T-helper 17 cell (primary cell): ENCODE results near the gene PDIA5. TPM values are rescaled to one million over a fixed set of nuclear protein-coding genes. Genes with fewer than 3 reads are reported as not detected.

ENCODE experiments used
- ATAC-seq: fragments of 150-1000 bp; cut with Tn5 transposase; 2 replicates; pipeline ENCODE4 v1.10.0; 2021; ENCODE audit warnings: mild to moderate bottlenecking, moderate library complexity
- DNase-seq, 3 donors: peaks; one replicate each; pipeline versions ENCODE4 v3.0.0 to v3.0.0-alpha.2; 2020 to 2021
- H3K9me3 ChIP-seq: one replicate; pipeline ENCODE4 v1.7.0; 2013; ENCODE audit warnings: low read length, mild to moderate bottlenecking; ENCODE audit not compliant: control insufficient read depth, poor library complexity, severe bottlenecking
- H3K27ac Mint-ChIP-seq: one replicate; pipeline ENCODE4 v1.8.0; 2022; ENCODE audit warnings: mild to moderate bottlenecking, moderate library complexity, mixed read lengths
- H3K27me3 Mint-ChIP-seq: one replicate; pipeline ENCODE4 v1.8.0; 2022; ENCODE audit warnings: mixed read lengths
- H3K36me3 Mint-ChIP-seq: one replicate; pipeline ENCODE4 v1.8.0; 2022; ENCODE audit warnings: low read depth, mixed read lengths
- H3K4me1 Mint-ChIP-seq: one replicate; pipeline ENCODE4 v1.8.0; 2022; ENCODE audit warnings: mild to moderate bottlenecking, mixed read lengths
- H3K4me3 Mint-ChIP-seq: one replicate; pipeline ENCODE4 v1.8.0; 2022; ENCODE audit warnings: mild to moderate bottlenecking, moderate library complexity, mixed read lengths
- total RNA-seq, 4 donors: library from RNA in 2 of 4; stranded (reverse) in 2 of 4; gene quantifications; one replicate each; pipeline ENCODE4 v1.2.3 and lab custom pipeline; 2022 to 2026

Gene PDIA5
- total RNA-seq, 2 donors from 2014 or later: 4.6 to 6.2 TPM

- no peaks in the 10 kb centered on the region for H3K27me3 Mint-ChIP-seq
- DNase-seq (no peak), ATAC-seq (no peak)
- no peaks in the 10 kb centered on the region for H3K4me1 Mint-ChIP-seq
- H3K4me3 Mint-ChIP-seq: no peak overlapping the region
- H3K36me3 Mint-ChIP-seq: peaks cover 2% of the 10 kb centered on the region
- H3K9me3 ChIP-seq: no peaks in the 10 kb centered on the region
- H3K27ac Mint-ChIP-seq: no peak overlapping the region
Measured at GRCh38 chr3:123169930-123170329, 103.1 kb downstream of the PDIA5 start.

DNA sequence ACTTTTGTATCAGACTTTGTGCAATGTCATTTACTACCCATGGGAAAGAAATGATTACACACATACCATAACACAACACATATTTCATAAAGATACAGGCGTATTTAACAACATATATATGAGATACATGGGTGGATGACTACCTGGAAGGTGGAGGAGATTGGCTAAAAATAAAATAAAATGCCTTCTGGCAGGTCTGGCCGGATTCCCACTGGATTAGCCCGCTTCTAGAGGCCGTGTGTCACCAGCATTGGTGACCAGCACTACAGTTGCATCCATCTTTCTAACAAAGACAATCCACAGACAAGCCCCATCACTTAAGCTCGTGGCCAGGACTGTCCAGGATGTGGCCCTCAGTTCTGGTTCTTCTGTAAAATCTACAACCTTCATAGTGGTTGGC lies 114.0 kb downstream of the PDIA5 start:
- no peaks in the 10 kb centered on the region for H3K9me3 ChIP-seq
- H3K27me3 Mint-ChIP-seq: no peaks in the 10 kb centered on the region
- no peak overlapping the region for H3K4me3 Mint-ChIP-seq
- no peaks in the 10 kb centered on the region for H3K36me3 Mint-ChIP-seq
- ATAC-seq (no peak), DNase-seq (no peak)
- no peak overlapping the region for H3K27ac Mint-ChIP-seq
- no peaks in the 10 kb centered on the region for H3K4me1 Mint-ChIP-seq

DNA sequence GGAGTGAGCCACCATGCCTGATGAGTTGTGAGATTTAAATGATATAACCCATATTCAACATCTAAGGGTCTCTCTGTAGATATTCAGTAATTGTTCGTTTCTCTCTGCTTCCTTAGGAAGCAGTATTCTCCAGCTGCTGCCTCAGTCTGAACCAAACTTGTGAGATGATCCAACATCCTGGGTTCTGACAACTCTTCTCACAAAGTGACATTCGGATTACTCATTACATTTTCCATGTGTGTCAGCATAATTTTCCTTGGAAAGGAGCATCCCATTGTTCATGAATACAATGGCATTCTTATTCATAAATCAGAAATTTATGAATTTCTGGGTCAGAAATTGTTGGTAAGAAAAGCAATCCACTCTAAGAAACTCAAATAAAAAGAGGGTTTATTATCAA lies 119.9 kb downstream of the PDIA5 start:
- Mint-ChIP-seq H3K4me3 (no peak overlapping the region), H3K4me1 (no peaks in the 10 kb centered on the region), H3K36me3 (peaks cover 3% of the 10 kb centered on the region), H3K27me3 (peaks cover 6% of the 10 kb centered on the region), H3K27ac (no peak overlapping the region)
- H3K9me3 ChIP-seq: no peaks in the 10 kb centered on the region
- no peak for DNase-seq
- ATAC-seq: no peak

DNA sequence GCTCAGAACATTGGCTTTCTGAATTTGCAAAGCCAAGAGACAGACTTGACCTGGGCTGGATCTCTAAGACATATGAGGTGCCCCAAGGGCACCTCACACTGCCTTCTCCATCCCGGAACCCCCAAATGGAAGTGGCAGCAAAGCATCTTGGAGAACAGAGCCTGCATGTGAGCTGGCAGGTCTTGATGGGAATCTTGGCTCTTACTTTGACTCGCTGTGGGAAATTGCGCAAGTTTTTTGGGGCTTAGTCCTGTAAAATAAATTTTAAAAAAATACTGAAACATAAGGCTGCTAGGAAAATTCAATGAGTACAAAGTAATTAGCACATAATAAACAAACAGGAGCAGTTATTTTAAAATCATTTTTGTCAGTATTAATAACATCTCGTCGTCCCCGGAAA lies 121.2 kb downstream of the PDIA5 start:
- Mint-ChIP-seq H3K27me3 (peaks cover 6% of the 10 kb centered on the region), H3K4me3 (no peak overlapping the region), H3K4me1 (no peaks in the 10 kb centered on the region), H3K36me3 (peaks cover 3% of the 10 kb centered on the region), H3K27ac (no peak overlapping the region)
- H3K9me3 ChIP-seq: no peaks in the 10 kb centered on the region
- no peak for ATAC-seq
- DNase-seq: no peak

DNA sequence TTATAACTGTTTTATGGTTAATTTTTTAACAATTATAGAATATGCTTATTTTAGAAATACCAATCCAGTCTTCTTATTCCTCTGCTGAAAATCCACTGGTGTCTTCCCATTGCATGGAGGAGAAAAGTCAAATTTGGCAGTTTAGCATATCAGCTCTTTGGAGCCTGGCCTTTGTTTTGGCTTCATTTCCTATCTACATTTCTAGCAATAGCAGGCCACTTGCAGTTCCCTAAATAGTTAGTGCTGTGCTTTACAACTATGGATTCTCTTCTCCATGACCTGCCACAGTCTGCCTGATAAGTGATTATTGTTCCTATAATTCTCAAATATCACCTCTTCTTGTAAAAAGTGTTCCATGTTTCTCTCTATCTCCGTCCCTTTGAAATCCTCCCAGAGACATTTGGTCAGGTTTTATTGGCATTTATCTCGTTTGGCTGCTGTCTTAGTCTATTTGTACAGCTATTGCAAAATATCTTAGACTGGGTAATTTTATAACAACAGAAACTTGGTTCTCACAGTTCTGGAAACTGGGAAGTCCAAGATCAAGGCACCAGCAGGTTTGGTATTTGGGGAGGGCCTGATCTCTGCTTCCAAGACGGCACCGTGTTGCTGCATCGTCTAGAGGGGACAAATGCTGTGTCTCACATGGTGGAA lies 126.8 kb downstream of the PDIA5 start:
- no peaks in the 10 kb centered on the region for H3K9me3 ChIP-seq
- H3K36me3 Mint-ChIP-seq: no peaks in the 10 kb centered on the region
- H3K4me1 Mint-ChIP-seq: no peaks in the 10 kb centered on the region
- no peaks in the 10 kb centered on the region for H3K27me3 Mint-ChIP-seq
- H3K4me3 Mint-ChIP-seq: no peak overlapping the region
- ATAC-seq (no peak), DNase-seq (no peak)
- no peak overlapping the region for H3K27ac Mint-ChIP-seq

GRCh38 chr3:123194552-123194951 lies 127.7 kb downstream of the PDIA5 start:
- no peaks in the 10 kb centered on the region for H3K36me3 Mint-ChIP-seq
- H3K4me3 Mint-ChIP-seq: no peak overlapping the region
- H3K27me3 Mint-ChIP-seq: no peaks in the 10 kb centered on the region
- DNase-seq (no peak), ATAC-seq (no peak)
- H3K4me1 Mint-ChIP-seq: no peaks in the 10 kb centered on the region
- no peaks in the 10 kb centered on the region for H3K9me3 ChIP-seq
- H3K27ac Mint-ChIP-seq: no peak overlapping the region

GRCh38 chr3:123198372-123198771 lies 131.5 kb downstream of the PDIA5 start:
- DNase-seq (no peak), ATAC-seq (no peak)
- no peaks in the 10 kb centered on the region for H3K9me3 ChIP-seq
- no peak overlapping the region for H3K4me3 Mint-ChIP-seq
- H3K27me3 Mint-ChIP-seq: no peaks in the 10 kb centered on the region
- H3K4me1 Mint-ChIP-seq: peaks cover 7% of the 10 kb centered on the region
- H3K36me3 Mint-ChIP-seq: no peaks in the 10 kb centered on the region
- no peak overlapping the region for H3K27ac Mint-ChIP-seq

DNA sequence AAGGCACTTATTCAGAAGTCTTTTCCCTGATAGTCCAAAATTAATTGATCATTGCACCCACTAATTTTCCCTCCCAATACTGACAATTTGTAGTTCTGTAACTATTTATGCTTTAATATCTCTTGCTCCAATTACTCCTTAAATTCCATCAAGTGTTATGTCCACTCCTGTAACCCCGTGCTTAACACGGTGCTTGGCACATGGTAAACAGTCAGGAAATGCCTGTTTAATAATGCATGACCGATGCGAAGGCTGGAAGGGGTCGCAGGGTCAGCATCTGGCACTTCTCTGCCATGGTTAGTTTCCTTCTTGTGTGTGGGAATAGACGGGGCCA lies 134.4 kb downstream of the PDIA5 start:
- H3K36me3 Mint-ChIP-seq: no peaks in the 10 kb centered on the region
- no peak for ATAC-seq
- H3K4me1 Mint-ChIP-seq: peaks cover 7% of the 10 kb centered on the region
- peak overlapping the region; percentile 96 for H3K27ac Mint-ChIP-seq
- DNase-seq: no peak
- no peaks in the 10 kb centered on the region for H3K9me3 ChIP-seq
- peak overlapping the region; percentile 86 for H3K4me3 Mint-ChIP-seq
- no peaks in the 10 kb centered on the region for H3K27me3 Mint-ChIP-seq

- no peaks in the 10 kb centered on the region for H3K9me3 ChIP-seq
- ATAC-seq (peak; percentile 96), DNase-seq (peak; percentile 90 to 95 (median 92))
- Mint-ChIP-seq H3K36me3 (no peaks in the 10 kb centered on the region), H3K27ac (peak within 1 kb of the TSS; percentile 96), H3K4me3 (peak within 1 kb of the TSS; percentile 86), H3K27me3 (no peaks in the 10 kb centered on the region), H3K4me1 (peaks cover 9% of the 10 kb centered on the region)
Measured at GRCh38 chr3:123201557-123202427, 135.0 kb downstream of the PDIA5 start, which contains the start of gene SEC22A. Gene SEC22A, plus strand, starts transcription at chr3:123201943. Its CDS starts 7,275 bp downstream, at chr3:123209218.

DNA sequence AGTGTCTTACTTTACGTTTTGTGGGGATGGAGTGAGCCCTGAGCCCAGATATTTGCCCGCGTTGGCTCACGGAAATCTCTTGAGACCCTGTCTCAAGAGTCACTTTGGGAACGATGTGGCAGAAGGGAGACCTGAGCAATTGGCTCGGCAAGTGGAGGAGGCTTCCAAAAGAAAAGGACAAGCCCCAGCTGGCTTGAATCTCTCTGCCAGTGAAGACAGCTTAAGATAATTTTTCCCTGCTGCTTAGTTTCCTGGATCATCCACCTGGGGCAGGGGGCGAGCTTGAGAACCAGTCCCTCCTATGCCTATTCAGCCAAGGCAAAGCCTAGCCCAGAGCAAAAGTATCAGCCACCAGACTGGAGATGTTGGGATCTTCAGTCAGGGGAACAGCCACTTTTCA lies 135.6 kb downstream of the PDIA5 start:
- ATAC-seq: no peak
- Mint-ChIP-seq H3K4me3 (peak overlapping the region; percentile 86), H3K27me3 (no peaks in the 10 kb centered on the region), H3K4me1 (peaks cover 9% of the 10 kb centered on the region), H3K36me3 (no peaks in the 10 kb centered on the region), H3K27ac (peak overlapping the region; percentile 96)
- DNase-seq: no peak
- no peaks in the 10 kb centered on the region for H3K9me3 ChIP-seq

Other genes with a start within 250 kb of the PDIA5 start
- gene SEMA5B, start 39.3 kb upstream of the PDIA5 start, total RNA-seq: not detected
- gene SEC22A, start 134.9 kb downstream of the PDIA5 start, total RNA-seq: 10 to 100 TPM; 17.2 to 19.2 TPM